ENCODE measurements around the gene SH3RF2.

Gene SH3RF2

DNA sequence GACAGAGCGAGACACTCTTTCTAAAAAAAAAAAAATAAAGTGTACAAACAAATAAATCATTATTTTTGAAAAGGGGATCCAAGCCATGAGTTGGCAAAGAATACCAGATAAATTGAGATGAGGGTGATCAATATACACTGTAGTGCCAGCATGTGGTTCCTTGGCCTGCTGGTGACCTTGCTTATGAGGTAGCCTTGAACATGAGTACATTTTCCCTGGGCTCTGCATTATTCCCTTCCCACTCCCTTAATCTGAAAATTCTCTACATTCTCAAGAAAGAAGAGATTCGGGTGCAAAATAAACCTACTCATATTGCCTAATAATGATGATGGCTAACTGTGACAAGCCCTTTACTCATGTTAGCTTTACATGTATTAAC lies 33.3 kb downstream of the SH3RF2 start:
- no peak for DNase-seq (ENCODE audit: low read depth)
- TF ChIP-seq CTCF (IDR thresholded peaks at IDR 0.05; ENCODE audit: low read depth, low read length, missing control alignments): no peak
- H3K4me3 ChIP-seq (ENCODE audit: low read depth, low read length): no peak overlapping the region
- in situ Hi-C loops (cut with HindIII; ENCODE audit: low sequenced_read_pairs): no loop called here

DNA sequence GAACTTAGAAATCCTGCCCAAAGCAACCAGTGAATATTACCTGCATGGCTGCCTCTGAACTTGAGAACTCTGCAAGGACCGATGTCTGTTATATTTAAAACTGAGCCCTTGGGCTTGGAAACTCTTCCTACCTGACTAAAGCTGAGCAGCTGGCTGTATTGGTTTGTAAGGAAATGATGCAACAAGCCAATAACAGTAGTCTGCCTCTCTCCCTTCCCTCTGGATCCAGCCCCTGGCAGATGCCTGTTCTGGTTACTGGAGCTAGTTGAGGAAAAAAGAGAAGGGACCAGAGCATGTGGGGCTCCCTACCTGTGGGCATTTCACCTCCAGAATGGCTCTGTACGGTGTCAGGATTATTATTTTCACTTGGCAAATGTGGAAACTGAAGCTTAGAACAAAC lies 34.7 kb downstream of the SH3RF2 start:
- TF ChIP-seq CTCF (IDR thresholded peaks at IDR 0.05; ENCODE audit: low read depth, low read length, missing control alignments): no peak
- in situ Hi-C loops (cut with HindIII; ENCODE audit: low sequenced_read_pairs): no loop called here
- no peak overlapping the region for H3K4me3 ChIP-seq (ENCODE audit: low read depth, low read length)
- DNase-seq (ENCODE audit: low read depth): no peak

- in situ Hi-C loops (cut with HindIII; ENCODE audit: low sequenced_read_pairs): no loop called here
- TF ChIP-seq CTCF (IDR thresholded peaks at IDR 0.05; ENCODE audit: low read depth, low read length, missing control alignments): no peak
- H3K4me3 ChIP-seq (ENCODE audit: low read depth, low read length): no peak overlapping the region
- DNase-seq (ENCODE audit: low read depth): no peak
Observed at GRCh38 chr5:145971701-145972100, 35.3 kb downstream of the SH3RF2 start.

DNA sequence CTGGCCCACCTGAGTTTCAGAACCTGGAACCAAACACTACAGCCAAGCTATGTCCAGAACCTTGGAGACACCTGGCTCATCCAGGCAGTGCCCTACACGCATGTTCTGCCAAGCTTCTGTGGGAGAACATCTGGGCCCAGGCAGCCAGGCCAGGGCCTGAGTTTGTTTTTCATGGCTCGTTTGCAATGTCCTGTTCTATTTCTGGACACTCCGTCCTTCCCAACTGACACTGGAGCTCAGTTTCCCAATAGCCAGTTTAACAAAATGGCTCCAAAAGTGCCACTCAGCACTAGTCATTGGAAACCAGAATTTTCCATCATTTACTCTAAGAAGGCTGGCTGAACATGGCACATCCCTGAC lies 38.6 kb downstream of the SH3RF2 start:
- H3K4me3 ChIP-seq (ENCODE audit: low read depth, low read length): no peak overlapping the region
- no peak for DNase-seq (ENCODE audit: low read depth)
- TF ChIP-seq CTCF (IDR thresholded peaks at IDR 0.05; ENCODE audit: low read depth, low read length, missing control alignments): no peak
- in situ Hi-C loops (cut with HindIII; ENCODE audit: low sequenced_read_pairs): no loop called here

- DNase-seq (ENCODE audit: low read depth): peak; percentile 82
- TF ChIP-seq CTCF (IDR thresholded peaks at IDR 0.05; ENCODE audit: low read depth, low read length, missing control alignments): no peak
- no peak overlapping the region for H3K4me3 ChIP-seq (ENCODE audit: low read depth, low read length)
- in situ Hi-C loops (cut with HindIII; ENCODE audit: low sequenced_read_pairs): no loop called here
Observed at GRCh38 chr5:145975361-145976066, 39.1 kb downstream of the SH3RF2 start.

- TF ChIP-seq CTCF (IDR thresholded peaks at IDR 0.05; ENCODE audit: low read depth, low read length, missing control alignments): no peak
- no peak overlapping the region for H3K4me3 ChIP-seq (ENCODE audit: low read depth, low read length)
- in situ Hi-C loops (cut with HindIII; ENCODE audit: low sequenced_read_pairs): no loop called here
- DNase-seq (ENCODE audit: low read depth): no peak
Observed at GRCh38 chr5:145976431-145977155, 40.2 kb downstream of the SH3RF2 start.

All from astrocyte of the cerebellum (primary cell).